A673 (cell line): Measurements from ENCODE around the gene CMIP.

Experiments
- EZH2 ChIP-seq: fragments of 200-600 bp; sonication (generic); IDR thresholded peaks from 2 replicates; pipeline ENCODE4 v1.6.1; 2017; ENCODE audit warnings: borderline replicate concordance, low read depth, mild to moderate bottlenecking, mixed read lengths, antibody characterized with exemption, low read length; ENCODE audit not compliant: poor library complexity, severe bottlenecking
- TF ChIP-seq, protein P1 (sequence below): fragments of 300-800, 200-600 bp; sonication (generic); conservative IDR thresholded peaks from 2 replicates; pipeline ENCODE4 v1.5.1; 2017; ENCODE audit warnings: low read depth, mild to moderate bottlenecking, antibody characterized with exemption, low read length, moderate library complexity, mixed read lengths

GRCh38 chr16:81713295-81713772 is 268.7 kb downstream of the CMIP start:
- TF ChIP-seq, protein P1, sequence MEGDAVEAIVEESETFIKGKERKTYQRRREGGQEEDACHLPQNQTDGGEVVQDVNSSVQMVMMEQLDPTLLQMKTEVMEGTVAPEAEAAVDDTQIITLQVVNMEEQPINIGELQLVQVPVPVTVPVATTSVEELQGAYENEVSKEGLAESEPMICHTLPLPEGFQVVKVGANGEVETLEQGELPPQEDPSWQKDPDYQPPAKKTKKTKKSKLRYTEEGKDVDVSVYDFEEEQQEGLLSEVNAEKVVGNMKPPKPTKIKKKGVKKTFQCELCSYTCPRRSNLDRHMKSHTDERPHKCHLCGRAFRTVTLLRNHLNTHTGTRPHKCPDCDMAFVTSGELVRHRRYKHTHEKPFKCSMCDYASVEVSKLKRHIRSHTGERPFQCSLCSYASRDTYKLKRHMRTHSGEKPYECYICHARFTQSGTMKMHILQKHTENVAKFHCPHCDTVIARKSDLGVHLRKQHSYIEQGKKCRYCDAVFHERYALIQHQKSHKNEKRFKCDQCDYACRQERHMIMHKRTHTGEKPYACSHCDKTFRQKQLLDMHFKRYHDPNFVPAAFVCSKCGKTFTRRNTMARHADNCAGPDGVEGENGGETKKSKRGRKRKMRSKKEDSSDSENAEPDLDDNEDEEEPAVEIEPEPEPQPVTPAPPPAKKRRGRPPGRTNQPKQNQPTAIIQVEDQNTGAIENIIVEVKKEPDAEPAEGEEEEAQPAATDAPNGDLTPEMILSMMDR = no peak
- TF ChIP-seq EZH2 = no peak
